Right cardiac atrium (tissue), 5 donors: ENCODE results near the gene CELF6. TPM values are rescaled to one million over a fixed set of nuclear protein-coding genes. Genes with fewer than 3 reads are reported as not detected.

ENCODE experiments used
- ATAC-seq, 2 donors: fragments of 200-7000 bp; cut with Tn5 transposase; one replicate each; pipeline versions ENCODE4 v1.8.0 to v1.9.1; 2020; ENCODE audit warnings: moderate library complexity in 2 of 2, mild to moderate bottlenecking in 1 of 2
- DNase-seq, 3 donors: peaks; one replicate each; pipeline ENCODE4 v3.0.0-alpha.2; 2020
- H3K27ac ChIP-seq: one replicate; pipeline ENCODE4 v1.5.1; 2013; ENCODE audit warnings: mild to moderate bottlenecking, low read length, control low read depth, moderate library complexity
- H3K27me3 ChIP-seq: one replicate; pipeline ENCODE4 v1.6.1; 2013; ENCODE audit not compliant: control insufficient read depth, insufficient read depth
- H3K4me1 ChIP-seq: one replicate; pipeline ENCODE4 v1.6.1; 2013; ENCODE audit warnings: low read length; ENCODE audit not compliant: control insufficient read depth, insufficient read depth
- H3K4me3 ChIP-seq: one replicate; pipeline ENCODE4 v1.5.1; 2013; ENCODE audit warnings: low read length, control low read depth
- H3K9me3 ChIP-seq: one replicate; pipeline ENCODE4 v1.6.1; 2013; ENCODE audit warnings: low read length; ENCODE audit not compliant: control insufficient read depth
- WGBS: extraction: QIAGEN DNeasy Blood & Tissue Kit; methylation state at CpG from one replicate; pipeline ENCODE4 v1.1.7; 2013; 5-methylcytosine and 5-hydroxymethylcytosine counted together
- intact Hi-C, 4 donors: fragments of 100-400 bp; cut with DNase I; formaldehyde crosslinking; loops; one replicate each; pipeline versions ENCODE4 v1.11.0 to v1.14.0; 2022 to 2023
- long read RNA-seq, 4 donors: library from polyadenylated mRNA; unstranded; transcript quantifications; one replicate each; pipeline ENCODE4 v2.0.0, GENCODE V29; 2020 to 2021
- polyA plus RNA-seq: library from polyadenylated mRNA; stranded (reverse); fragments of 200-250 nt; gene quantifications from one replicate; pipeline ENCODE4 v1.2.3, GENCODE V29; 2013
- total RNA-seq, 4 donors: library from RNA; stranded (reverse); fragmentation: NEBNext Ultra II Directional; extraction: Animal tissue kit (Norgen Biotek cat#: 25700); gene quantifications; one replicate each; pipeline ENCODE4 v1.2.1, GENCODE V29; 2021
- donor health status: healthy with polysubstance abuse.
- donor health status: DM: no; HTN: yes; CAD: no.
- donor health status: DM: no; HTN: no; CAD: no.
- donor health status: DM: no; HTN: yes; CAD: no; lungs with severe emphysema.
- donor health status: DM: yes; HTN: yes; CAD: no.

Gene CELF6
- 1 to 10 TPM in 3 of 4 donors, under 1 TPM in 1; 0.42 to 2.2 (median 1.4) TPM for total RNA-seq
- 1.5 TPM for polyA plus RNA-seq
- long read RNA-seq, donor 1, partial matches to known transcripts = 0 of 1 reads
- long read RNA-seq, donor 1, other reads (novel, unspliced or antisense) = 1 of 1 reads
- long read RNA-seq, donor 2, partial matches to known transcripts = 0 of 4 reads
- long read RNA-seq, donor 2, other reads (novel, unspliced or antisense) = 3 of 4 reads
- long read RNA-seq, donor 3 = 0 reads
- long read RNA-seq, donor 4, partial matches to known transcripts = 0 of 1 reads
- long read RNA-seq, donor 4, other reads (novel, unspliced or antisense) = 1 of 1 reads

DNA sequence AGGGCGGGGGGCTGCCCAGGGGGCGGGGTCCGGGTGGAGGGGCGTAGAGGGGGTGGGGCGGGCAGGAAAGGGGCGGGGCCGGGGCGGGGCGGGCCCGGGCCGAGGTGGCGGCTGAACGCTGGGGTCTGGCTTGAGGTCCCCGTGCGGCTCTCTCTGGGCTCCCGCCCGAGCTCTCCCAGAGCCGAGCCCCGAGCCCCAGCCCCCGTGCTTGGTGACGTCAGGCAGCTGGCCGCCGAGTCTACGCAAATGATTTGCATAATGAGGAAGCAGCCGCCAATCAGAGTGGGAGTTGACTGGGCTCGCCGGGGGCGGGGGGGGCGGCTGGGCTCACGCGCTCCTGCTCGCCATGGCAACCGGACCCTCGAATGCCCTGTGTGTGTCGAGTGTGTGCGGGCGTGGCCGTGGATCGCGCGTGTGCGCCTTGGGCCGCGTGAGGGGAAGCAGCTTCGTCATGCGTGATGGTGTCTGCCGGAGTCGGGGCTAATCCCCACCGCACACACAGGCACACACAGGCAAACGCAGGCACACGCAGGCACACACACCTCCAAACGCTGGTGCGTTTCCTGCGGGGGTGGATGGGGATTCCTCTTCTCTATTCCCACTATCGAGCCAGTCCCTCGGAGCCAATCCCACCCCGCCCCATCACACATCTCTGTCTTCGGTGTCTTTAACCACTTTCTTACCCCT is at the start of gene CELF6:
TSS of gene CELF6 (minus strand) at position 173 of the 687 bp plus-strand sequence. CDS start 283 bp downstream, outside the sequence.
- whole genome bisulfite sequencing = under 1% methylated on average over 58 of the region's 58 CpGs
- H3K27me3 ChIP-seq = no peaks in the 10 kb centered on the region

DNA sequence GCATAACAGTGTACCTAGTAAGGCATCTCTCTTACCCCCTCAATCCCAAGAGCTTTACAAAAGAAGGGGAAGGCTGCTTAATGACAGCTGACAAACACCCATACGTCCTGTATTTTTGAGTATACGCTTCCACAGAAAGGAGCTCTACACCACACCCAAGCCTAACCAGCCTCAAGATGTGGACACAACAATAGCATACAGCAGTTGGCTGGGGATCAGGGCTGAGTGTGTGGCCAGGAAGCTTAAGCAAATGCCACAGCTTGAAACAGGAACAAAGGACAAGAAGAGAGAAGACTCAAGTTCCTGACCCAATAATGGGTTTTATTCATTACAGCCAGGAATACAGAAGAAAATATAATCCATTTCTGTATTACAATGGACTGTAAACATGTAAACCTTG is 48.9 kb upstream of the CELF6 start:
- intact Hi-C loops = no loop called here
- Histone ChIP-seq H3K27me3 (no peaks in the 10 kb centered on the region), H3K4me3 (no peak overlapping the region), H3K4me1 (peaks cover 3% of the 10 kb centered on the region), H3K9me3 (no peaks in the 10 kb centered on the region), H3K27ac (peak overlapping the region; percentile 57)
- DNase-seq (peak; percentile 36 to 71 (median 60)), ATAC-seq (peak; percentile 73 to 80)
- WGBS = 57% methylated on average over 2 of the region's 2 CpGs

More for the DNA sequence above, at the start of gene CELF6:
- peaks cover 7% of the 10 kb centered on the region for H3K4me1 ChIP-seq
- no peak within 1 kb of the TSS for H3K27ac ChIP-seq
- DNase-seq = peak; percentile 85 to 91 (median 91)
- peak within 1 kb of the TSS; percentile 80 for H3K4me3 ChIP-seq
- ATAC-seq = peak; percentile 80 to 88
- no peaks in the 10 kb centered on the region for H3K9me3 ChIP-seq
- intact Hi-C loops = no loop called here

GRCh38 chr15:72368325-72368724 is 48.4 kb upstream of the CELF6 start:
- no peaks in the 10 kb centered on the region for H3K27me3 ChIP-seq
- peaks cover 3% of the 10 kb centered on the region for H3K4me1 ChIP-seq
- peak overlapping the region; percentile 57 for H3K27ac ChIP-seq
- H3K4me3 ChIP-seq = no peak overlapping the region
- WGBS = 71% methylated on average over 2 of the region's 2 CpGs
- intact Hi-C loops = no loop called here
- H3K9me3 ChIP-seq = no peaks in the 10 kb centered on the region
- no peak for ATAC-seq
- DNase-seq = no peak

DNA sequence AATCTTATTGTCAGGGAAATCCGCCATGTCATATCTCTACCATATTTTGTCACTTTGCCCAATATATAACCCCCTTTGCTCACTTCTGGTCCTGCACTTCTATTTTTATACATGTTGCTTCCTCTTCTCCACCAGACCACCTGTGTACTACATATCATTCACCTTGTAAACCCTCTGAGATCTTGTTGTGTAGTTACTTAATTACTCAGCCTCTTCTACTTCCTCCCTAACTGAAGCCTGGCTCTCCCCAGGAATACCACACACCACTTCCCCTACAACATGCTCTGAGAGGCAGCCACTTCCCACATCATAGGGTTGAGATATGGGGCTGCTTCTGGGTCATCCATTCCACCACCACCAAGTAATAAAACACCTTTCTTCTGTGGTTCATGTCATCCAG is 45.9 kb upstream of the CELF6 start:
- peak; percentile 35 to 62 for ATAC-seq

DNA sequence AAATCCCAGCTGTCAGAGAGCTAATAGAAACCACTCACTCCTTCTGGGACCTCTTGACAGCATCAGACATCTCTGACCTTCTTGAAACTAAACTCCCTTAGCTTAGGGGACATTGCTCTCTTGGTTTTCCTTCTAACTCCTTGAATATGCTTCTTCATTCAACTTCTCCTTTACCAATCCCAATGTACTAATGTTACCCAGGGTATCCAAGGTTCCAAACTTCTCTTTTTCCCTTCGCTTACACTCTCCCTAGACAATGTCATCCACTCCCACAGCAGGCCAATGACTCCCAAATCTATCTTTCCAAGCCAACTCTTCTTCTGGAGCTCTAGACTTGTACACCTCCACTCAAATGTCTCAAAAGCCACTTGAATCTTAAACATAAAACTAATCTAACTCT is 41.2 kb upstream of the CELF6 start:
- H3K27ac ChIP-seq = no peak overlapping the region
- no peaks in the 10 kb centered on the region for H3K9me3 ChIP-seq
- 94% methylated on average over 1 of the region's 1 CpG for WGBS
- ATAC-seq (no peak), DNase-seq (no peak)
- no peaks in the 10 kb centered on the region for H3K27me3 ChIP-seq
- intact Hi-C loops = no loop called here
- peaks cover 3% of the 10 kb centered on the region for H3K4me1 ChIP-seq
- H3K4me3 ChIP-seq = no peak overlapping the region

More for the DNA sequence above, 45.9 kb upstream of the CELF6 start:
- no peaks in the 10 kb centered on the region for H3K9me3 ChIP-seq
- H3K27me3 ChIP-seq = no peaks in the 10 kb centered on the region
- intact Hi-C loops = no loop called here
- no peak for DNase-seq
- 87% methylated on average over 1 of the region's 1 CpG for WGBS
- H3K4me1 ChIP-seq = peaks cover 3% of the 10 kb centered on the region
- no peak overlapping the region for H3K27ac ChIP-seq
- H3K4me3 ChIP-seq = no peak overlapping the region

DNA sequence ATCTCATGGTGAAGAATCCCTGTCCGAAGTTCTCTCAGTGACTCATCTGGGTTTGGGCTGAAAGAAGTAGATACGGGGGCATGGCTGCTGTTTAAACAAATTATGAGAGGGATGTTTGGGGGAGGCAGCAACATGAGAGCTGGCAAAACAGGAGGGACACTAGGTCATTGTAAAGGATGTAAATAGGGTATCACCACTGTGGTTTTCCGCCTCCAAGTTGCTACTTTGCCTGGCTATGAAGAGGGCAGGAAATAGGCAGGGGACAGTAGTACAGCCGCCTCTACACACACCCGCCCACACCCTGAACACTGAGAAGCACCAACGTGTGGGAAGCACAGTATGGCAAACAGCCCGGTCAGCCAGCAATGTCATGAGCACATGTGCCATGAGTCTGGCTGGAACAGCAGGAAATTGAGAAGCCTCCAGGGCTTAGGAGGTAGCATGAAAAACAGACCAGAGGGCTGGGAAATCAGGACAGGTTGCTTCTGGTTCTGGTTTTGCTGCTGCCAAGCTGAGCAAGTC is 38.8 kb upstream of the CELF6 start:
- Histone ChIP-seq H3K9me3 (no peaks in the 10 kb centered on the region), H3K27me3 (no peaks in the 10 kb centered on the region), H3K27ac (peak overlapping the region; percentile 12), H3K4me3 (no peak overlapping the region), H3K4me1 (peaks cover 3% of the 10 kb centered on the region)
- intact Hi-C loops = no loop called here
- peak; percentile 86 to 91 for ATAC-seq
- peak; percentile 53 to 71 (median 67) for DNase-seq
- 38% methylated on average over 7 of the region's 7 CpGs for WGBS

GRCh38 chr15:72358121-72358520 is 38.2 kb upstream of the CELF6 start:
- ATAC-seq = no peak
- intact Hi-C loops = no loop called here
- no peak overlapping the region for H3K4me3 ChIP-seq
- no peaks in the 10 kb centered on the region for H3K9me3 ChIP-seq
- no peak overlapping the region for H3K27ac ChIP-seq
- H3K27me3 ChIP-seq = no peaks in the 10 kb centered on the region
- DNase-seq = no peak
- 77% methylated on average over 3 of the region's 3 CpGs for WGBS
- peaks cover 3% of the 10 kb centered on the region for H3K4me1 ChIP-seq

DNA sequence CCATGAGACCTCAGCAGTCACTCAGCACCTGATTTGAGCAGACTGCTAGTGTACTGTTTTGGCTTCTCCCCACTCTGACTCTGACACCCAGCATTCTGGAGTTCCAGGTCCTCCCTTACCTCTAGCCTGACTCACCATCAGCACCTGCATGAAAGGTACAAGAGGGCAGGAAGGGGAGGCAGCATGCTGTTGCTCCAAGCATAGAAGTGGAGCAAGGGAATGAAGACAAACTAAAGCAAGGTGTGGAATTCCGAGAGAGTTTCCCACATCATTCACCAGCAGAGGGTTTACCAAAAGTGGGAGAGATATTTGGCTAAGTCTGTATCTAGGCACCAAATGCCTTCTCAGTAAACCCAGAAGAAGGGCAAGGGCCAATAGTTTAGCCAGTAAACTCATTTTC is 34.5 kb upstream of the CELF6 start:
- intact Hi-C loops = no loop called here
- H3K9me3 ChIP-seq = no peaks in the 10 kb centered on the region
- H3K27me3 ChIP-seq = no peaks in the 10 kb centered on the region
- WGBS = 94% methylated on average over 1 of the region's 1 CpG
- peaks cover 3% of the 10 kb centered on the region for H3K4me1 ChIP-seq
- no peak overlapping the region for H3K27ac ChIP-seq
- DNase-seq (no peak), ATAC-seq (no peak)
- no peak overlapping the region for H3K4me3 ChIP-seq

GRCh38 chr15:72353266-72353665 is 33.3 kb upstream of the CELF6 start:
- no peak overlapping the region for H3K27ac ChIP-seq
- intact Hi-C loops = no loop called here
- H3K27me3 ChIP-seq = no peaks in the 10 kb centered on the region
- H3K9me3 ChIP-seq = no peaks in the 10 kb centered on the region
- DNase-seq (no peak), ATAC-seq (no peak)
- WGBS = 97% methylated on average over 2 of the region's 2 CpGs
- no peak overlapping the region for H3K4me3 ChIP-seq
- no peaks in the 10 kb centered on the region for H3K4me1 ChIP-seq

- intact Hi-C loops = no loop called here
- WGBS = 89% methylated on average over 3 of the region's 3 CpGs
- ATAC-seq = no peak
These were observed 25.8 kb upstream of the CELF6 start for GRCh38 chr15:72345806-72346205.

DNA sequence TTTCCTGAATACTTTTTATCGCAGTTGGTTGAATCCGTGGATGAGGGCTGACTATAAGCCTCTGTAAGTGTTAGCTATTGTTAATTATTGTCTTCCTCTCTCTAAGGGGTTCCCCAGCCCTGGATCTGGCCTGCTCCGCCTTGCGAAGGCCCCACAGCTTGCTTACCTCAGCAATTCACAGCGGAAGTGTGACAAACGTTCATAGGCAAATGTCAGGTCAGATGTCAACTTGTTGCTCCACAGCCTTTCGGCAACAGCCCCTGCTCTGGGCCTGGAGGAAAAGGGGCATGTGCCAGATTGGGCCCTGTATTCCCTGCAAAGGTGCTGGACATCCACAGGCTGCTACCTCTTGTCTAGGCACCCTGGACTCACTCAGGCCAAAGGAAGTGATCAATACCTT is 25.3 kb upstream of the CELF6 start:
- no peak for ATAC-seq
- no peaks in the 10 kb centered on the region for H3K9me3 ChIP-seq
- no peak overlapping the region for H3K27ac ChIP-seq
- DNase-seq = peak in 1 of 3 donors; percentile 16
- no peaks in the 10 kb centered on the region for H3K27me3 ChIP-seq
- H3K4me1 ChIP-seq = no peaks in the 10 kb centered on the region
- intact Hi-C loops = no loop called here
- 84% methylated on average over 7 of the region's 7 CpGs for WGBS
- no peak overlapping the region for H3K4me3 ChIP-seq

More at GRCh38 chr15:72345806-72346205, 25.8 kb upstream of the CELF6 start:
- Histone ChIP-seq H3K4me1 (no peaks in the 10 kb centered on the region), H3K27me3 (no peaks in the 10 kb centered on the region), H3K9me3 (no peaks in the 10 kb centered on the region), H3K4me3 (no peak overlapping the region), H3K27ac (no peak overlapping the region)
- no peak for DNase-seq
